OCI-LY7 (cell line): ENCODE measurements around the gene ELMO1.

Experiments
- CTCF ChIP-seq: fragments of 200-600 bp; sonication (generic); conservative IDR thresholded peaks from 2 replicates; pipeline ENCODE4 v1.5.1; 2014; ENCODE audit warnings: mild to moderate bottlenecking, antibody characterized with exemption, low read length, moderate library complexity, mixed read lengths
- EZH2phosphoT487 ChIP-seq: fragments of 200-600 bp; sonication (generic); IDR thresholded peaks from 2 replicates; pipeline ENCODE4 v1.6.1; 2018; ENCODE audit warnings: low read depth, borderline replicate concordance, mild to moderate bottlenecking, mixed run types, antibody characterized with exemption, low read length, moderate library complexity, mixed read lengths

DNA sequence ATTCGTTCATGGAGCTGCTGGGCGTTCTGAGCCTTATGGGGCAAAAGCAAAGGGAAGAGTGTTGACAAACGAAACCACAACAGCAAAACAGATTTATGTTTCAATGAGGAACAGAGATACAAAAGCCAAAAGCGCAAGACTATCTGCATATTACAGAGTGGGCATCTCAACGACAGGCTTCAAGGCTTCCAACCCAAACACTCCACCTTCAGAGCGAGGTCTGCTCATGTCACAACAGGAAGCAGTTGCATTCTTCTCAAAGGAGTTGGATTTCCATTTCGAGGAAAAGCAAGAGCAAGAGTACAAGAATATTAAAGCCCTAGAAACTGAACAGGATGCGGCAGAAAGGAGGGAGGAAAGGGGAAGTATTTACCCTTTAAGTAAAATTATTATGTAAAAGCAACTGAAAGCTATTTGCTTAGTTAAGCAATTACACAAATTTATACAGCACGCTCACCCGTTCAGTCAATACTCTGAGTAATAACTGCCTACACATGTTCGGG, 189.3 kb downstream of the ELMO1 start:
- TF ChIP-seq CTCF: no peak
- no peak for TF ChIP-seq EZH2phosphoT487
